ENCODE results near the gene SMIM10L2A.

GRCh38 chrX:135411893-135412292, 9.9 kb upstream of the SMIM10L2A start:
- TF ChIP-seq CTCF (IDR thresholded peaks at IDR 0.05) (no peak), POLR2A (IDR thresholded peaks at IDR 0.05) (no peak)

Measured in prostate gland (tissue), 2 donors.